ENCODE data around the gene TRAF3IP1.

DNA sequence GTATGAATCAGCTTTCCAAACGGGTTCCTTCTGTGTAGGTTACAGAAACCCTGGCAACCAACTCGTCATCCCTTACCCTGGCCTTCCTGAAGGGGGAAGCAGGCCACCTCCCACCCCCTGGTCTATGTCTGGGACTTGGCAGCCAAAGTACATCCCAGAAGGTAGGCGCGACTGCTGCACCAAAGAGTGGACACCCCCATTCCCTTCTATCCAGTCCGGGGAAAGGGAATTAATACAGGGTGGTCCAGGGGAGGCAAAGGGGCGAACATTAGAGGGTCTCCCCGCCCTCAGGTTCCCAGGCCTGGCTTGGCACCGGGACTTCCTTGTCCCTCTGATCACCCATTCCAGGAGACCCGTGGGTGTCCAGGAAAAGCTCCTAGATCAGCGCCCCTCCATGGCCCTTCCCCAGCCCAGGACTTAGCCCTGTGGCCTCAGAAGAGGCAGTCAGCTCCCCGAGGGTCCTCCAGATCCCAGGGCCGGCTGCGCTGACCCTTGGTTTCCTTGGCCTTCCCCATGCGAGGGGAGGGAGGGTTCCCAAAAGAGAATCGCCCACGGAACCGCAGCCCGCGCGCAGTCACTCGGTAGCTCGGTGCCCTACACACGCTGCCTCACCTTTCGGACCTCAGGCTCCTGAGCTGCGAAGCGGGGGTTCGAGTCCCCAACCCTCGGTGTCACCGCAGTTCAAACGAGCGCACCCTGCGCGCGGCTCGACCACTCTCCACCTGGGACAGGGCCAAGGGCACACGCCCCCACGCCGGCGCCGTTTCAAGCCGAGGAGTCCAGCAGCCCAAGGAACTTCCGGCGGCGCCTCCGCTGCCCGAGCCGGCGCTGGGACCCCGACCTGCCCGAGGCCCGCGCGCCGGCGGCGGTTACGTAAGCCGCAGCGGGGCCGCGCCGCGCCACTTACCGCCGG is 32.3 kb upstream of the TRAF3IP1 start, which contains the start of gene PER2:
- TF ChIP-seq POLR2A (IDR thresholded peaks at IDR 0.05): peak; percentile 78
- TF ChIP-seq, protein P1, sequence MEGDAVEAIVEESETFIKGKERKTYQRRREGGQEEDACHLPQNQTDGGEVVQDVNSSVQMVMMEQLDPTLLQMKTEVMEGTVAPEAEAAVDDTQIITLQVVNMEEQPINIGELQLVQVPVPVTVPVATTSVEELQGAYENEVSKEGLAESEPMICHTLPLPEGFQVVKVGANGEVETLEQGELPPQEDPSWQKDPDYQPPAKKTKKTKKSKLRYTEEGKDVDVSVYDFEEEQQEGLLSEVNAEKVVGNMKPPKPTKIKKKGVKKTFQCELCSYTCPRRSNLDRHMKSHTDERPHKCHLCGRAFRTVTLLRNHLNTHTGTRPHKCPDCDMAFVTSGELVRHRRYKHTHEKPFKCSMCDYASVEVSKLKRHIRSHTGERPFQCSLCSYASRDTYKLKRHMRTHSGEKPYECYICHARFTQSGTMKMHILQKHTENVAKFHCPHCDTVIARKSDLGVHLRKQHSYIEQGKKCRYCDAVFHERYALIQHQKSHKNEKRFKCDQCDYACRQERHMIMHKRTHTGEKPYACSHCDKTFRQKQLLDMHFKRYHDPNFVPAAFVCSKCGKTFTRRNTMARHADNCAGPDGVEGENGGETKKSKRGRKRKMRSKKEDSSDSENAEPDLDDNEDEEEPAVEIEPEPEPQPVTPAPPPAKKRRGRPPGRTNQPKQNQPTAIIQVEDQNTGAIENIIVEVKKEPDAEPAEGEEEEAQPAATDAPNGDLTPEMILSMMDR (IDR thresholded peaks at IDR 0.05): peak in 1 of 5 experiments; percentile 26
- TF ChIP-seq POLR2AphosphoS5 (IDR thresholded peaks at IDR 0.05): peak; percentile 12 to 84 (median 27)
- TF ChIP-seq EP300 (IDR thresholded peaks at IDR 0.05; ENCODE audit: low read depth): no peak
